DMS53 treated with DMSO at 0.1 percent for 48 hours (cell line): ENCODE data around the gene CALCOCO1.

ENCODE experiments used
- DNase-seq: peaks from one replicate; lab custom pipeline; 2025; ENCODE audit not compliant: unreplicated experiment; lab: John Stamatoyannopoulos, UW

Gene CALCOCO1

DNA sequence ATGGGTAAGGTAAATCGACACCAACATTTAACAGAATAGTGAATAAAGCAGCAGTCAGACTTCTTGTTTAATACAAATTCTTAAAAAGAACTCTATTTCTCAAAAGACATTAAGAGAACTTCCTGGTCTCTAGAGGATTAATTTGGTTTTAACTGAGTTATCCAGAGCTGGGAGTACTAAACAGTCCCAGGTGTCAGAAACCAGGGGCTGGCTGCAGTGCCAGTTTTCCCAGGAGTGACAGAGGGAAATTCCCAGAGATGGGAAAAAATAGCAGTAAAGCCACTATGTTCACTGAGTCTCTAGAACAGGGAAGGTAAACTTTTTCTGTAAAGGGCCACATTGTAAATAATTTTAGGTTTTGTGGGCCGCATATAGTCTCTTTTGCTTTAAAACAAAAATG is 60.2 kb downstream of the CALCOCO1 start:
- no peak for DNase-seq

DNA sequence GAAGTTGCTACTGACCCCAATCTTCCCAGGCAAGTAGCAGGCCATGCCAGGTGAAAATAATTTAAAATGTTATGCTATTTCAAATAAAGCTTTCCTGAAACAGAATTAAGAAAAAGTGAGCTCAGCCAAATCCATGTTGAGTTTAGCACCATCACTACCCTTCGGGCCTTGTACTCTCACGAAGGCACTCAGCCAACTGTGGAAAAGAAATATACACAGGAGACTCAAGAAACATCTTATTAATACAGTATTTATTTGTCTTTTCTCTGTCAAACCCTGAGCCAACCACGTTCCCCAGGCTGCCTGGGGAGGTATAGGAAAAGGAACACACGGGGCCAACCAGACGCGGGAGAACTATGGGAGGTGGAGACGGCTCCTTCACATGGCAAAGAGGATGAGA is 62.3 kb downstream of the CALCOCO1 start:
- no peak for DNase-seq

- DNase-seq = no peak
These were observed 63.1 kb downstream of the CALCOCO1 start for GRCh38 chr12:53664191-53664590.

DNA sequence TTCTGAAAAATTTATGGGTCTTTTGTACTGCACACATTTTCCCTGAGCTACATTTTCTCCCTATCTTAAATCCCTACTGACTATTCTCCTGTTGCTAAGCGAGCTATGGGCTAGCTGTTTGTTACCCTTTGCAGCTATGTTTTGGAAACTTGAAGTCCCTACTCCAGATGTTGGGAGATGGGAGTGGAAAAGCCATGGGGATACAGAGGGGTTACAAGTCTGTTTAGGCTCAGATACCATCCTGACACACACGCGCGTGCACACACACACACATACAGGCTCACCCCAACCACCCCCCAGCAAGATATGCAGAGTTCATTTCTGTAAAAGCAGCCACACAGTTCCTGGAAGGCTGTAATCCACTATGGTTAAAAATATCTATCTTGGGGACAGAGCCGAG is 67.2 kb downstream of the CALCOCO1 start:
- DNase-seq = no peak

DNA sequence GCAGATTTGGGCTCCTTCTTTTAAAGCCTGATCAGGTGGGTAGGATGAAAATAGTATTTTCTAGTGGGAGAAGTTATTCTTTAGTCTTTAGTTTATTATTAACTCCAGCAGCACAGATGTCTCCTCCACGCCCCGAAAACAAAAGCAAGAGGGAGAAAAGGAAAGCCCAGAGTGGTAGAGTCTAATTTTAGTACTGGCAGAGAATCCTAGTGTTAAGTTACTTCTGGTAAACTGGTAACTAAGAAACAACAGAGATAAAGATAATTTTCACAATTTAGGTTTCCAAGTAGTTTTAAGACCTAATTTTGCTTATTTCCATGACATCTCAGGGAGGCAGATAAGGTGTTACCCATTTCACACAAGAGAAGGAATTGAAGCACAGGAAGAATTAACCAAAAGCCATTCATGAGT is 67.7 kb downstream of the CALCOCO1 start:
- DNase-seq = no peak

- DNase-seq = peak; percentile 56
These were observed 68.2 kb downstream of the CALCOCO1 start for GRCh38 chr12:53659011-53659551.
